ENCODE measurements around the gene PALM. TPM values are rescaled to one million over a fixed set of nuclear protein-coding genes. Genes with fewer than 3 reads are reported as not detected.

Gene PALM
- total RNA-seq, 5 donors from 2014 or later (not counting 1 experiment from before 2014, with no cell fraction given) = 0.19 to 0.57 (median 0.41) TPM; not detected in 1

DNA sequence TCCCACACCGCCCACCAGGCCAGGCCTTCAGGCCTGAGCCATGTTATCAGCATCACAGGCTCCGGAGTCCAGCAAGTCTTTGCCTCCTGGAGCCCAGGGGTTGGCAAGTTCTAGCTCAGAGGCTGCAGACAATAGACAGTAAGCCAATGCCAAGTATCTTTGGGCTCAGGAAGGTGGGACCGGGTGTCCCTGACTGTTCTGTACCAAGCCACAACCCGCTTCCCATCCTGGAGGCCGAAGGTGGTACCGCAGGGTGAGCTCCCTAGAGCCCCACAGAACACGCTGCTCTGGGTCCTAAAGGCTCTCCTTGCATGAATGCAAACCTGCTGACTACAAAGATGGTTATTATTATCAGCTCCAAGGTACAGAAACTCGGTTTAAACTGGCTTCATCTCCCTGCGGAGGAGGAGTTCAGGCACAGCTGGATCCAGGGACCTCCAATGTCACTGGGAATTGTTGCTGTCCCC lies 38.1 kb upstream of the PALM start:
- DNase-seq (no peak), ATAC-seq (replicated peaks in 1 of 4) (no peak)
- H3K9me3 Mint-ChIP-seq = no peaks in the 10 kb centered on the region
- 76% methylated on average over 9 of the region's 9 CpGs for WGBS (ENCODE audit: insufficient coverage)
- H3K36me3 ChIP-seq (ENCODE audit: control insufficient read depth in 2 of 2, extremely low read depth in 1 of 2, insufficient read depth in 1 of 2, low read length in 1 of 2) = no peaks in the 10 kb centered on the region
- H3K27ac Mint-ChIP-seq = no peak overlapping the region
- no peaks in the 10 kb centered on the region for H3K36me3 Mint-ChIP-seq
- H3K27ac ChIP-seq (ENCODE audit: low read length) = no peak overlapping the region
- H3K4me3 ChIP-seq (ENCODE audit: control insufficient read depth in 1 of 2, extremely low read depth in 1 of 2, low read length in 1 of 2) = no peak overlapping the region
- H3K4me1 Mint-ChIP-seq = peaks cover 3 to 5% (median 4%) of the 10 kb centered on the region in 3 donors
- peaks cover 0 to 59% of the 10 kb centered on the region in 2 experiments for H3K27me3 ChIP-seq (replicated peaks in 1 of 2; ENCODE audit: control insufficient read depth in 2 of 2, extremely low read depth in 1 of 2, insufficient read depth in 2 of 2, low read length in 1 of 2)
- peaks cover 16 to 18% of the 10 kb centered on the region in 2 donors for H3K27me3 Mint-ChIP-seq
- POLR2A ChIA-PET = no interaction called here
- CTCF ChIA-PET = interaction anchor here in 1 of 2 donors (0.6 kb wide), 1 partner anchor 33 kb away, joined by 6 read pairs; no protein-coding TSS in a partner anchor
- no peak overlapping the region for H3K4me3 Mint-ChIP-seq
- H3K9me3 ChIP-seq = no peaks in the 10 kb centered on the region
- H3K4me1 ChIP-seq (ENCODE audit: control insufficient read depth in 1 of 2, extremely low read depth in 1 of 2, insufficient read depth in 2 of 2, low read length in 2 of 2) = peaks cover 0 to under 1% of the 10 kb centered on the region in 2 experiments

GRCh38 chr19:674282-675151 lies 34.2 kb upstream of the PALM start:
- H3K4me1 Mint-ChIP-seq = peaks cover 9 to 11% (median 9%) of the 10 kb centered on the region in 3 donors
- Histone ChIP-seq H3K27me3 (replicated peaks in 1 of 2; ENCODE audit: control insufficient read depth in 2 of 2, extremely low read depth in 1 of 2, insufficient read depth in 2 of 2, low read length in 1 of 2) (peaks cover 0 to 79% of the 10 kb centered on the region in 2 experiments), H3K27ac (ENCODE audit: low read length) (no peak overlapping the region), H3K36me3 (ENCODE audit: control insufficient read depth in 2 of 2, extremely low read depth in 1 of 2, insufficient read depth in 1 of 2, low read length in 1 of 2) (no peaks in the 10 kb centered on the region), H3K4me3 (ENCODE audit: control insufficient read depth in 1 of 2, extremely low read depth in 1 of 2, low read length in 1 of 2) (no peak overlapping the region), H3K4me1 (ENCODE audit: control insufficient read depth in 1 of 2, extremely low read depth in 1 of 2, insufficient read depth in 2 of 2, low read length in 2 of 2) (peaks cover 4 to 15% of the 10 kb centered on the region in 2 experiments), H3K9me3 (no peaks in the 10 kb centered on the region)
- no peaks in the 10 kb centered on the region for H3K9me3 Mint-ChIP-seq
- H3K36me3 Mint-ChIP-seq = no peaks in the 10 kb centered on the region
- CTCF ChIA-PET = no interaction called here
- ATAC-seq (replicated peaks in 1 of 4) (no peak), DNase-seq (no peak)
- peaks cover 13 to 24% of the 10 kb centered on the region in 2 donors for H3K27me3 Mint-ChIP-seq
- WGBS (ENCODE audit: insufficient coverage) = 74% methylated on average over 27 of the region's 38 CpGs
- POLR2A ChIA-PET = no interaction called here
- no peak overlapping the region for H3K4me3 Mint-ChIP-seq
- no peak overlapping the region for H3K27ac Mint-ChIP-seq

DNA sequence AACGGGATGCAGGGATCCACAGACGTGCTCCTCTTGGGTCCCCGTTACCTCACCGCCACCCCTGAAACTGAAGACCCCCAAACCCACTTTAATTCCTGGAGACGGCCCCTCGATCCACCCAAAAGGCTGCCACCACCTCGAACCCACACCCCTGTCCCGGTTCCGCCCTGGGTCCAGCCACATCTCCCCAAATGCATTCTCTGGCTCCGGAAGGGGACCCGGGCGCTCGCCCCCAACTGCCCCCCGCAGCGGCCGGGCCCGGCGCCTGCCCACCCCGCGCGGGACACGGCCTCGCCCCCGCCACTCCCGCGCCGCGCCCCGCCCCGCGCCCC lies 32.8 kb upstream of the PALM start:
- Histone ChIP-seq H3K4me3 (ENCODE audit: control insufficient read depth in 1 of 2, extremely low read depth in 1 of 2, low read length in 1 of 2) (no peak overlapping the region), H3K27me3 (replicated peaks in 1 of 2; ENCODE audit: control insufficient read depth in 2 of 2, extremely low read depth in 1 of 2, insufficient read depth in 2 of 2, low read length in 1 of 2) (peaks cover 0 to 67% of the 10 kb centered on the region in 2 experiments), H3K27ac (ENCODE audit: low read length) (no peak overlapping the region), H3K36me3 (ENCODE audit: control insufficient read depth in 2 of 2, extremely low read depth in 1 of 2, insufficient read depth in 1 of 2, low read length in 1 of 2) (no peaks in the 10 kb centered on the region), H3K4me1 (ENCODE audit: control insufficient read depth in 1 of 2, extremely low read depth in 1 of 2, insufficient read depth in 2 of 2, low read length in 2 of 2) (peaks cover 5 to 22% of the 10 kb centered on the region in 2 experiments), H3K9me3 (no peaks in the 10 kb centered on the region)
- Mint-ChIP-seq H3K4me3 (no peak overlapping the region), H3K36me3 (no peaks in the 10 kb centered on the region), H3K9me3 (no peaks in the 10 kb centered on the region), H3K27ac (no peak overlapping the region), H3K4me1 (peaks cover 9 to 11% (median 11%) of the 10 kb centered on the region in 3 donors), H3K27me3 (peaks cover 13 to 24% of the 10 kb centered on the region in 2 donors)
- ChIA-PET POLR2A (no interaction called here), CTCF (no interaction called here)
- no peak for ATAC-seq (replicated peaks in 1 of 4)
- 15% methylated on average over 30 of the region's 31 CpGs for WGBS (ENCODE audit: insufficient coverage)
- no peak for DNase-seq

- no peak within 1 kb of the TSS for H3K4me3 ChIP-seq (ENCODE audit: control insufficient read depth in 1 of 2, extremely low read depth in 1 of 2, low read length in 1 of 2)
- ChIA-PET CTCF (interaction anchor here in 1 of 2 donors (0.6 kb wide), 1 partner anchor 102 kb away, joined by 3 read pairs; no protein-coding TSS in a partner anchor), POLR2A (no interaction called here)
- no peaks in the 10 kb centered on the region for H3K9me3 ChIP-seq
- Mint-ChIP-seq H3K27me3 (peaks cover 13 to 24% of the 10 kb centered on the region in 2 donors), H3K4me3 (peak within 1 kb of the TSS in 2 of 3 donors; percentile 13 to 37), H3K9me3 (no peaks in the 10 kb centered on the region), H3K27ac (peak within 1 kb of the TSS in 1 of 2 donors; percentile 31), H3K4me1 (peaks cover 9 to 11% (median 11%) of the 10 kb centered on the region in 3 donors), H3K36me3 (no peaks in the 10 kb centered on the region)
- ATAC-seq (replicated peaks in 1 of 4) (no peak), DNase-seq (no peak)
- no peaks in the 10 kb centered on the region for H3K36me3 ChIP-seq (ENCODE audit: control insufficient read depth in 2 of 2, extremely low read depth in 1 of 2, insufficient read depth in 1 of 2, low read length in 1 of 2)
- no peak within 1 kb of the TSS for H3K27ac ChIP-seq (ENCODE audit: low read length)
- peaks cover 5 to 28% of the 10 kb centered on the region in 2 experiments for H3K4me1 ChIP-seq (ENCODE audit: control insufficient read depth in 1 of 2, extremely low read depth in 1 of 2, insufficient read depth in 2 of 2, low read length in 2 of 2)
- H3K27me3 ChIP-seq (replicated peaks in 1 of 2; ENCODE audit: control insufficient read depth in 2 of 2, extremely low read depth in 1 of 2, insufficient read depth in 2 of 2, low read length in 1 of 2) = peaks cover 0 to 64% of the 10 kb centered on the region in 2 experiments
- WGBS (ENCODE audit: insufficient coverage) = 18% methylated on average over 47 of the region's 63 CpGs
These were observed 32.2 kb upstream of the PALM start, which contains the start of gene FSTL3 for GRCh38 chr19:676339-677105. Gene FSTL3, plus strand, starts transcription at chr19:676392. Its CDS starts 32 bp downstream, at chr19:676424.

- WGBS (ENCODE audit: insufficient coverage) = 32% methylated on average over 10 of the region's 15 CpGs
- no peaks in the 10 kb centered on the region for H3K9me3 Mint-ChIP-seq
- H3K4me1 Mint-ChIP-seq = peaks cover 9 to 11% (median 11%) of the 10 kb centered on the region in 3 donors
- no peak overlapping the region for H3K27ac Mint-ChIP-seq
- H3K36me3 Mint-ChIP-seq = no peaks in the 10 kb centered on the region
- ChIA-PET CTCF (interaction anchor here in 1 of 2 donors (0.6 to 1.0 kb wide), 2 partner anchors 44 to 102 kb away, joined by 3 read pairs; partner anchors contain the start of gene POLRMT), POLR2A (interaction anchor here in 1 of 2 donors (0.5 kb wide), 1 partner anchor 736 kb away, joined by 4 read pairs; no protein-coding TSS in a partner anchor)
- Histone ChIP-seq H3K9me3 (no peaks in the 10 kb centered on the region), H3K4me3 (ENCODE audit: control insufficient read depth in 1 of 2, extremely low read depth in 1 of 2, low read length in 1 of 2) (no peak overlapping the region), H3K4me1 (ENCODE audit: control insufficient read depth in 1 of 2, extremely low read depth in 1 of 2, insufficient read depth in 2 of 2, low read length in 2 of 2) (peaks cover 5 to 31% of the 10 kb centered on the region in 2 experiments), H3K36me3 (ENCODE audit: control insufficient read depth in 2 of 2, extremely low read depth in 1 of 2, insufficient read depth in 1 of 2, low read length in 1 of 2) (no peaks in the 10 kb centered on the region), H3K27ac (ENCODE audit: low read length) (no peak overlapping the region), H3K27me3 (replicated peaks in 1 of 2; ENCODE audit: control insufficient read depth in 2 of 2, extremely low read depth in 1 of 2, insufficient read depth in 2 of 2, low read length in 1 of 2) (peaks cover 0 to 59% of the 10 kb centered on the region in 2 experiments)
- H3K27me3 Mint-ChIP-seq = peaks cover 13 to 24% of the 10 kb centered on the region in 2 donors
- DNase-seq (no peak), ATAC-seq (replicated peaks in 1 of 4) (no peak)
- no peak overlapping the region for H3K4me3 Mint-ChIP-seq
These were observed 31.5 kb upstream of the PALM start for GRCh38 chr19:677201-677600.

All from T-cell (primary cell).